MV-4-11 (cell line): ENCODE results near the gene PRRX2.

Source experiments
- DNase-seq: peaks from one replicate; lab custom pipeline; 2025; lab: John Stamatoyannopoulos, UW

Gene PRRX2

DNA sequence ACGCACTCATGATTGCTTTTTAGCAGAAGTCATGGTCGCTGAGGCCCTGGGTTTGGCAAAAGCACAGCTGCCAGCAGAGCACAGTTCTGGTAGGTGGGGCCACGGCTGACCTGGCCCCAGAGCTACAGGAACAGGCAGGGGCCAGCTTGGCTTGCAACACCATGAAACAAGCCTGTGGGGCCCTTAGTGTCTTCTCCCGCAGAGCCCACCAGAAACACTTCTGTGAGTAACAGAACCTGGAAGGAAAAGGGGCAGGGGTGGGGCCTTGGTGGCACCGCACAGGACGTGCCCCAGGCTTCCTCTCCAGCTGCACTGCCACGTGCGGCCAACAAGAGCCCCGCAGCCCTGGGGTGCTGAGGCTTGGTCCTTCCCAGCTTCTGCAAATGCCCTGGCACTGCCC is 28.3 kb upstream of the PRRX2 start:
- no peak for DNase-seq

DNA sequence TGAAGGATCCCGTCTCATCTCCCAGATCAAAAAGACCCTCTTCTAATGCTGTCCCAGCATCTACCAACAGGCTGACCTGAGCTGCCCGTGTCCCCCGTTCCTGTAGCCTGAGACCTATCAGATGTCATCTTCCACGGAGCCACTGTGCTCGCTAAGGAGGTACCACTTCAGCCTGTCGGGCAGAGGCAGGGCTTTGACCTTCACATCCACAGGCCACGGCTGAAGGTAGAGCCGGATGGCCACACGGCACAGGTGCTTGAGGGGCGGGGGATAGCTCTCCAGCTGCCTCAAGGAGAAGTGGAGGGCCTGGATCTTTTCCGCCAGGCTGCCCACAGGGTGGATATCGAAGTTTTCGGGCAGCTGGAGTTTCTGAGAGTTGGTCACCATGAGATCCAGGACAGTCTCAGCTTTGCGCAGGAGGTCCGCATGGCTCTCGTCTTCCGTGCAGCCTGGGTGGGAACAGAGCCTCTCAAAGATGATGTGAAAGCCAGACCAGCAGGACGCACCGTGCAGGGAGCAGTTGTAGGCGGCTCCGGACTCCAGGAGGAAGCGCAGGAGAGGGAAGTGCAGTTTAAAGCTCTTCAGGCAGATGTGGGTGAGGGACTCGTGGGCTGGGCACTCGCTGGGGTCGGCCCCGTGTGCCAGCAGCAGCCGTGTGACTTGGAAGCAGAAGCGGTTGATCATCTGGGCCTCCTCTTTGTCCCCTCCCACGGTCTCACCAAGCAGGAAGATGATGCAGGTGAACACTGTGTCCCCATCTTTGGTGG is 27.6 kb upstream of the PRRX2 start:
- DNase-seq: no peak

DNA sequence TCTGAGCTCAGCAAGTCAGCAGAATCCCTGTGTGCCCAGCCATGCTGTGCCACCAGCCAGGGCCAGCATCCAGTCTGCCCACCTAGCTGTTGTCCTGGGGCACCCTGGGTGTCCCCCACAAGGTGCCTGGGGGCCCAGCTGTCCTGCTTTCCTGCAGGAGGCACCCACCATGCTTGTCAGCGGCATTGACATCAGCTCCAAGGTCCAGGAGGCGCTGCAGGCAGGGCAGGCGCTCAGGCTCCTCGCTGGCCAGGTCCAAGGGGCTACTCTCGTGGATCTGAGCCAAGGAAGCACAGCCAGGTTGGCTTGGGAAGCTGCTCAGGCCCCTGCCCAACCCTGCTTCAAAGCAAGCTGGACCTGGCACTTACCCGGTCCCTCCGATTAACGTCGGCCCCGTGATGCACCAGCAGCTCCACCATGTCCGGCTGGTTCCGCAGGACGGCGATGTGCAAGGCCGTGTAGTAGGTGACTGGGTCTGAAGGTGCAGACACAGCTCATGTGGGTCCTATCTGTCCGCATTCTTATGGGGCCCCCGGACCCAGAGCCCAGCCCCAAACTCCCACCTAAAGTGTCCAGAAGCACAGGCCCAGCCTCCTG is 26.3 kb upstream of the PRRX2 start:
- DNase-seq: no peak

DNA sequence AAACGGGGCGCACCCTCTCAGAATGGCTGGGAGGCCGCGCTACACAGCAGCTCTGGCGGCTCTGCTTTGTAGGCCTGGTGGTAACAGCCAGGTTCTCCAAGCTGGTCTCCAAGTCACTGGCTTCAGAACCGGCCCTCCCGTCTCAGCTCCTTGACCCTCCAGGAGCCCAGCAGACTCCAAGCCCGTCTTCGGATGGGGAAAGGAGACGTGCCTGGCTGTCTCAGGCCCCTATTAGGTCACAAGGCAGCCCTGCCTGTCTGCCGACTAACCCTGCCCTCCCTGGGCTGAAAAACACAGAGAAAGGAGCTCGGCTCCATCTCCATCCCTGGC is 25.7 kb upstream of the PRRX2 start:
- DNase-seq: no peak

DNA sequence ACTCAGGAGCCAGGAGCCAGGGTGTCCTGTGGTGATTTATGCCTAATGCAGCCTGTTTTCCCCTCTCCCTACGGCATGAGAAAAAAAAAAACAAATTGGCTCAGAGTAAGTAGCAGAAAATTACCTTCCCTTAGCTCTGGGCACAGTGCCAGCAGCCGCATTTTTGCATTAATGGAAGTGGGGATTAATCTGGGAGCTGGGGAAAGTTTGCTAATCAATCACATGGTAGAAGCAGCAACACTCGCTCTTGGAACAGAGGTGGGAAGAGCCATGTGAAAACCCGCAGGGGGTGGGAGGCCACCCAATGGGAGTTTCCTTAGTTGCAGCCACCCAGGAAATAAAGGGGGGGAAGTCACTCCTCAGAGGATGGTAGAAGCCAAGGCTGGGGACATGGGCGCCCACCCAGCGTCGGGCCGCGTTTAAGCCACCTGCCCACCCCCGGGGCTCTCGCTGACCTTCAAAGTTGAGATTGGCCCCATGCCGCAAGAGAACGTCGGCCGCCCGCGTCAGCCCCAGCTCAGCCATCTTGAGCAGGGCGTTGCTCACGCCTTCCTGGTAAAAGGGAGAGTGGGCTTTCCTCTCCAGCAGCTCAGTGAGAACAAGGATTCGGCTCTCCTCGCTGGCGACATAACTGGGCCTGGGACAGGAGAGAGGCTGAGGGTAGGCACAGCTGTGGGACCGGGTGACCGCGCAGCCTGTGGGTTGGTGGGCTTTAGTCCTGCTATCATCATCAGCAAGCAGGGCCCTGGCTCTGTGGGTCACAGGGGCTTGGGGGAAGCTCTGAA is 25.2 kb upstream of the PRRX2 start:
- DNase-seq: no peak

DNA sequence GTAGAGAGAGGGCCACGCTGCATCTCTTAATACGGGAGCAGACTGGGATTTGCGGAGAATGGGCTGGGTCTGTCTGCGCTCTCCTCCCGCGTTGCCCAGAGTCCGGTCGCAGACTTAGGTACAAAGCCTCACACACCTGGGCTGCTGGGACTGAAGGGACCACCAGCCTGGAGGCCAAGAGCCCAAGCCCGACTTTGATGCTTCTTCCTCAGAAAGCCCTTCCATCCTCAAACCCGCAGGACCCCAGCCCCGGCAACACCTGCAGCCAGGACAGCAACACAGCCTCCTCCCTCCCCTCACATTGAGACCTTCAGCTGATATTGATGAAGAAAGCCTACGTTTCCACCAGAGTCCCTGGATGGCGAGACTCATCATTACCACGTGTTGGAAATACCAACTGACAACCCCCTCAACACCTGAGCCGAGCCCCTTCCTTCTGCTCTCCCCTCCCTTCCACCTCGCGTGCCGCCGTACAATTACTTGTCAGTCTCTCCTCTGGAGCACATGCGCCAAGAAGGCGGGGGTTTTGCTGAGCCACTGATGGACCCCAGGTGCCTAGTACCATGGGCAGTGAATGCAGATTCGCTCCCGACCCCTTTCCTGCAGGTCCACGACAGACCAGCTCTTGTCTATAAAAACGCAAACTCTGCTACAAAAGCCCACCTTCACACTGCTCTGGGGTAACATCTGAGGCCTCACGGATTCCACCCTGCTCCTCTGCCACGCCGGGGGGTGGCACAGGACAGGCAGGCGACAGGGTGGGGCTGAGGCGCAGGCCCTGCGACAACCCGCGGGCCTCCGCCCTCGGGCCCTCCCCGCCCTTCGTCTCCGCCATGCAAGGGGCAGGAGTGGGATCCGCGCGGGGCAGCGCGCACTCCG is 24.3 kb upstream of the PRRX2 start:
- DNase-seq: no peak

DNA sequence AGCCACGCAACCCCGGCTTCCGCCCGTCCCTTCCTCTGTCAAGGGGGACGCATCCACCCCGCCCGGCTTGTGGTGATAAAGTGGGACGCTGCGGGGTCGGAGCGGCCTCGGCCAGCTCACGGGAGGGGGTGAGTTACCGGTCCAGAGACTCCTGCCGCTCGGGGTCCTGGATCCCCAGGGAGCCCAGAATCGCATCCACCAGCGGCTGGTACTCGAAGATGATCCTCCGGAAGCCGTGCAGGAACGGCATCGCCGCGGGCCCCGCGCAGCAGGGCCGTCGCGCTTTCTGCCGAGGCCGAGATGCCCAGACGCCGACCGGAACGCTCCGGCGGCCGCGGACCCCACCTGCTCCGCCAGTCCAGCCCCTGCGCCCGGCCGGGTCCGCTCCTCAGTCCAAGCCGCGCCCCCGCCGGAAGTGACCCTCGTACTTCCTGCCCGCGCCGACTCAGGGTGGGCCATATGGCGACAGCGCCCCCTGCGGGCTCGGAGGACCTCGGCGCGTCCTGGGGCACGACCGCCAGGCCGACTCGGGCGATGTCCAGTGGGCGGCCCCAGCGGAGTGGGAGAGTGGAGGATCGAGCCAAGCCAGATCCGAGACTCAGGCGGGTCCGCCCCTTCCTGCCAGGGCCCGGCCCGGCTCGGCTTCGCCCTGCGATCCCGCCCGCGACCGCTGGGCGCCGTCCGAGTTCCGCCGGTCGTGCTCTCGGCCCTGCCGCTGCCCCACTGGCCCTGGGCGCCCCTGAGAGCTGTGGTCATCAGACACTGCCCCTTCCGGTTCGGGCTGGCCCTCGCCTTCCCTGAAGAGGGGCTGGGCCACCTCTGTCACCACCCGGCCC is 23.5 kb upstream of the PRRX2 start, which contains the start of gene ASB6:
Gene ASB6, minus strand, starts transcription at position 402 of the 836 bp plus-strand sequence. Its CDS starts 152 bp downstream, at position 250.
- DNase-seq: peak; percentile 89

DNA sequence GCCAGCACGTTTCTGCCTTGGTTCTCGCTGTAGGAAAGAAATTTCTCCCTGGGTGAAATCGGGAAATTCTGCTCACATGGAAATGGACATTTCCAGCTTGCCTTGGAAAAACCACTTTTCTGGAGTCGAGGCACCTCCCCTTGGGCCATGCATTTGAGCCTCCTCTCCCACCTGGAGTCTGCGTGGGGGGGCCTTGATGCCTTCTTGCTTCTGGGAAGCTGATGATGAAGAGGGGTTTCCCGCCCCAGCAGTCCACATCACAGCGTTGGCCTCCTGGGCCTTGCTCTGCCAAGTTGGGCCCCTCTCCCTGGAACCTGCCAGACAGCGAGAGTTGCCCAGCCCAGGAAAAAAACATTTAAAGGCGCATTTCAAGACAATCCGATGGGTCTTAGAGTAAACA is 21.7 kb upstream of the PRRX2 start:
- no peak for DNase-seq

DNA sequence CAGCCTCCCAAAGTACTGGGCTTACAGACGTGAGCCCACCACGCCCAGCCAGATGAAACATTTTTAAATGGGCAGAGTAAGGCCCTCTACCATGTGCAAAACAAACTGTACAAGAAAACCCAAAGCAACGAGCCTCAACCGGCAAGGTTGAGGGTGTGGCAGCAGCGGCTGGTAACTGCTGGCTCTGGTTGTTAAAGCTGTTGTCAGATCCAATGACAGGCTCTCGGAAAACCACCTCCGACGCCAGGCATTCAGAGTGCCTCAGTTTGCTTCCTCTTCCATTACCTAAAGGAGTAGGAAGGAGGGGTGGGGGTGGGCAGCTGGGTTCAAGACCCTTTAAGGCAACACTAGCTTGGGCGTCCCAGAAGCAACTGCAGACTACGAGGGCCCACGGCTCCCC is 21.1 kb upstream of the PRRX2 start:
- DNase-seq: no peak

DNA sequence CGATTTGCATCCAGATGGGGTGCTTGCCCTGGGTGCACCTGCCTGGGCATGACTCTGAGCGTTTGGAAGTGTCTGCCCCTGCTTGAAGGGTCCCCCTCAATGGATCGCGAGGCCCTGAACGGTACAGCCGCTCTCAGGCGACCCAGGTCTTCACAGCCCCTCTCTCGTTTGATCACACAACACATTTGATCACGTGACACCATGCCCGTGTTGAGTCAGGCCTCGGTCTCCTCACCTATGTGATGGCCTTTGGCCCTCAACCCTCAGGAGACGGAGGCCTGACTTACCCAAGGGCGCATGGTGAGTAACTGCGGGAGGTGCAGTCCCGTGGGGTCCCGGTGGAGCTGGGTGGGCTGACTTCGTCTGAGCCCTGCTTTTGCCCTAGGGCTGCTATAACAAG is 20.5 kb upstream of the PRRX2 start:
- DNase-seq: no peak

DNA sequence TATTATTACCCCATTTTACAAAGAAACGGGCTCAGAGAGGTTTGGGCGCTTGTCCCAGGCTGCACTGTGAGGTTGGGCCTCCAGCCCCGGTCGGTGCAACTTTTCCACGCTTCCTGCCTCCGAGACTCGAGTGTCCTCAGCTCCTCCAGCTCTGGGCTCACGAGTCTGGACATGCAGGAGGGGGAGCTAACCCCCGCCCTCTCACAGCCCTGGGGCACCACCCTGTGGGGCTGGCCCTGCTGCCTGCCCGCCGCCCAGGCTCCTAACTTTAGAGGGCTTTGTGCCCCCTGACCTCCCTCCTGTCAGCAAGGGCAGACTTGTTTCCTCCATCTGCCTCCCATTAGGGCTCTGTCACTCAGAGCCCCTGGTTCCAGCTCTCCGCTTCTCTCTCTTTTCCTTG is 19.2 kb upstream of the PRRX2 start:
- DNase-seq: no peak

DNA sequence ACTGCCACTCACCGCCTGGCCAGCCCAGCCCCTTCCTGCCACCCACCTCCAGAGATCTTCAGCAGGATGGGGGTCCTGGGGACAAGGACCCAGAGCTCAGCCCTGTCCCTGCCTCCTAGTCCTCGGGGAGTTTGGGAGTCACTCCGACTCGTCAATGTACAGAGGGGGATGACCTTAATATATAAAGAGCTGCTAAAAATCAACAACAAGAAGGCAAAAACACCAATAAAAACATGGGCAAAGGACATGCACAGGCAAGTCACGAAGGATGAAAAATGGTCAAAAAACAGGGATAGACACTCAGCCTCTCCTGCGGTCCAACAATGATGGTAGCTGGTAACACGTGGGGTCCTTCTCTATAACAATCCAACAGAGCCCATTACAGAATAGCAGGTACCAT is 18.8 kb upstream of the PRRX2 start:
- DNase-seq: no peak

DNA sequence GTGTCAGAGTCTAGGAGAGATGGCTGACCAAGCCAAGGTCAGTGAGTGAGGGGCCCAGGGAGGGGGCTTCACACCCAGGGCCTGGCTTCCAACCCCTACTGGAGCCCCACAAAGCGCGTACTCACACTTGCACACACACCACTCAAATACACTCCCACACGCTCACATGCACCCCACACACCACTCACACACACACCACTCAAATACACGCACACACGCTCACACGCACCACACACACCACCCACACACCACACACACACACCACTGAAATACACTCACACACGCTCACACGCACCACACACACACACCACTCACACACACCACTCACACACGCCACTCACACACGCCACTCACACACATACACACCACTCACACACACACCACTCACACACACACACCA is 17.8 kb upstream of the PRRX2 start:
- no peak for DNase-seq

DNA sequence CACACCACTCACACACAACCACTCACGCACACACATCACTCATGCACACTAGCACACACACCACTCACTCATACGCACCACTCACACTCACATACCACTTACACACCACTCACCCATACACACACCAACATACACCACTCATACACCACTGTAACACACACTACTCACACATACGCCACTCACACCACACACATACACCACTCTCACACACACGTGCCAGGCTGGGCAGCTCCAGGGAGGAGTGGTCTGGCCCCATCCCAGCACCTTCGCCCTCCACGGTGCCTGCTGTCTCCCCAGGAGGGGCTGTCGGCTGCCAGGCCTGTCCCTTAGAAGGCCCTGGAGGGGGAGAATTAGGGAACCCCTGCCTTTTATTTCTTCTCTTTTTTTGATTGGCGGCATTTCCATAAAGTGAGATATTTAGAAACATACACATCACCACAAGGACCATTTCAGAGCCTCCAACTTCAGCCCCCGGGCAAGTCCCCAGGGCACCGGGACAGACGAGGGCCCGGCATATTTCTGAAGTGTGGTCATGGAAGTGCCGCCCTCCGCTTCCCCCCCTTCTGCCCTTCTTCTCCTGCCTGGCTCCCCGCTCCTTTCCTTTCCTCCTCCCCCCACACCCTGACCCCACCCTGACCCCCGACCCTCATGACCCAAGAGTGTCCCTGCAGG is 17.2 kb upstream of the PRRX2 start:
- no peak for DNase-seq

DNA sequence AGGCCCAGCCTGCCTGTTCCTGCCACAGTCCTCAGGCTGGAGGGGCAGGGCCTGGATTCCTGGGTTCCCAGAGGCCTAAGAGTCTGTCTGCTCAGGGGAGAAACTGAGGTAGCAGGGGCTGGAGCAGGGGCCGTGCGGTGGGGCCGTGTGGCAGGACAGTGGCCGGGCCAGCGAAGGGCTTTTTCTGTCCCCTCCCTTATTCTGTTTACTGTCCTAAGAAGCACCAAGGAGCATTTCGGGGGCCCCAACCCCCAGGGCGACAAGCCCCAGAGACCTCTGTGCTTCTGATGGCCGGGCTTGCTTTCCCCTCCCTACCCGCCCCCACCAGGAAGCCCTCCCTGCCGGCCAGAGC is 16.7 kb upstream of the PRRX2 start:
- no peak for DNase-seq

DNA sequence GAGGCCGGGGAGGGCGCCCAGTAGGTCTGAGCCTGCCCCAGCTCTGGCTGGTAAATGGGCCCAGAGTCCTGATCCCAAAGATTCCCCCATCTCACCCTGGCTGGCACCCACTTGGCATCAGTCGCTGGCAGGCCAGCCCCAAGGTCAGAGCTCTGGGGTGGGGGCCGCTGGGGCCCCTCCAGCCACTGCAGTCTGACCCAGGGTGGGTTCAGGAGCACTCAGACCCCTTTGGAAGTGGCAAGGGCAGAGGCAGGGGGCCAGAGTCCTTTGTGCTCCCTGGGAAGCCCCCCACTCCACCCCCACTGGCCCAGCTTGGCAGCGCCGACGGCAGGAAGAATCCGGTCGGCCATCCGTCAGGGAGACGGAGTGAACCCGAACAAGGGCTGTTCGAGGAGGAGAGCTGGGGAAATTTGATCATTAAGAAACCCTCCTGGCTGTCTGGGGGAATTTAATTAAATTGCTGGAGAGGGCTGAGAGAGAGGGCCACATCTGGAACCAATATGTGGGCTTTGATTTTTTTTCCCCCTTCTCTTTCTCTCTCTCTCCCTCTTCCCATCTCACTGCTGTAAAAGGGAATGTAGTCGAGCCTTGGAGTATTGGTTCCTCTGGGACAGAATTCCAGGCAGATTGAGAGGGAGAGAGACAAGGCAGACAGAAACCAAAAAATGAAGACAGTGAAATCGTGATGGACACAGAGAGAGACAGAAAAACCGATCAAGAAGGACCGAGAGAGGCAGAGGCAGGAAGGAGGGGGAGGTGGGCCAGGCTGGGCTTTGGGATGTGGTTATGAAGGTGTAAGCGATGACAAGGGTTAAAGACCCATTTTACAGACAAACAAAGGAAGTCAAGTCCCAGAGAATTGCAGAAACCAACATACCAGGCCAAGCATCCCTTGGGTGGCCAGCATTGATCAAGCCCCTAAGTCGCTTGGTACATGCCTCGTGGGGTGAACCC is 15.4 kb upstream of the PRRX2 start:
- DNase-seq: no peak

DNA sequence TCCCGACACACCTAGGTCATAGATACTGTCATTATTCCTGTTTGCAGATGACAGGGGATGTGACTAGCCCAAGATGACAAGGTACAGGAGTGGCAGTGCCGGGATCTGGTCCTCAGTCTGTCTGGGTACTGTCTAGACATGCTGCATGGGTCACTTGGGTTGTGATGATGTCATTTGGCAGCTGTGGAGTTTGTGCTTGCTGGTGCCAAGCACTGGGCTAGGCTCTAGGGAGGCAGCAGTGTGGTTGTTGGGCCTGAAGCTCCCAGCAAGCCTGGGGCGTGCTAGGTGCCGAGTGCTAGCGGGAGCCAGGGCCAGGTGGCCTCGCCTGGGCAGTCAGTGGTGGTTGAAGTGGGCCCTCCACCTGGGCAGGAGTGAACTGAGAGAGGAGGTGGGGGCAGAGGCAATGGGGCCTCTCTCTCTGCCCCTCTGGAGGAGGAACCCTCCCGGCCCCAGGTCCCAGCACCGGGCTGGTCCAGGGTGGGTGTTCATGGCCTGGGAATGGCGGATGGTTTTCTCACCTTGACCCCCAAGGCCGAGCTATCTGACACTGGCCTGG is 14.7 kb upstream of the PRRX2 start:
- DNase-seq: no peak

DNA sequence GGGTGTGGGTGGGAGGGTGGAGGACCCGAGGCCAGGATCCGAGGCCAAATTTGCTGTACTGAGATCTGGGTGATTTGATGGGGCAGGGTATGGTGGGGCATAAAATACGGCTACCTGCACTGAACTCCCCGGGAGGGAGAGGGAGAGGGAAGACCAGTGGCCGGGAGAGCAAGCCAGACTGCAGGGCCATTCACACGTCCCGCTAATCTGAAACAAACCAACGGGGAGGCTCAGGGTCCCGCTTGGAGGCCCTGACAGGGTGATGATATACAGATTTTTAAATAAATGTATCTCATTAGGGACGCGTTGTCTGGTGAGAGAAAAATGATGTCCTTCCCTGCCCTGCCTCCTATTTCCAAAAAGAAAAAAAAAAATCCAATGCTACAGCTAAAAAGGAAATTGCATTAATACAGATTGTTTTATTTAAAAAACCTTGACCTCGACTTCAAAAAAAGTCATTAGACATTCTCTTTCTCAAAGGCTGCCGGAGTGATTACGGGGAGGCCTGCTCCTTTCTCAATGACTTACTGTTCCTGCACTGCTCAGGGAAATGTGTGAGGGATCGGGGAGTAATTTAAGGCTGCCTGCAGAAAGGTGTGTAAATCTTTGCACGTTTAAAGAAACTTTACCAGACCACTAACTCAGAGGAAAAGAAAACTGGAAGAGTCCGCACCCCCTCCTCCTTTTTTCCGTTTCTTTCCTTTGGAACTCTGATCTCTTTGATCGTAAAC is 11.5 kb upstream of the PRRX2 start:
- no peak for DNase-seq

DNA sequence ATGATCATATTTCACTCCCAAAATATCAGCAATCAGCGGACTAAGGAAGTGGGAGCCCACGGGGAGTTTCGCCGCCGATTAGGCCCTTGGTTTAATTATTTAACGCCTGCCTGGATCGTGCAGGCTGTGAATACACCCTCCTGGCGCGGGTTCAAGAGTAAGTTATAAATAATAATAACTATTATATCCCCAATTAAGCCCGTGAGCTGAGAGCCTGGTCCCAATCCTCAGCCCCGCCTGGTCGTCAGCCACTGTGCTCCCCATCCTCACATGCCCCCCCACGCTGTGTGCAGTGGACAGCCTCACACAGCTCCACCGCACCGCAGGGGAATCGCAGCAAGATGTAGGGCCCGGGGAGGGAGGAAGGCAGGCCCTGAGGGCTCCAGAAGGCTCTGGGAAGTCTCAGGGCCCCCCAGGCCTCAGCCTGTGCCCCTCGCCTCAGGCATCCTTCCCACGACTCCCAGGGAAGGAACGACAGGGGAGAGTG is 10.8 kb upstream of the PRRX2 start:
- DNase-seq: no peak
